Esophagus muscularis mucosa (tissue), 4 donors: Measurements from ENCODE around the gene ASTL.

Experiments used
- CTCF ChIP-seq, 3 experiments: fragments of 200-600 bp in 2 of 3; fragments of 450-650 bp in 1 of 3; sonication (generic) in 2 of 3; IDR thresholded peaks; one replicate each; pipeline ENCODE4 v1.5.1; 2017 to 2019; ENCODE audit warnings: antibody characterized with exemption in 3 of 3, mild to moderate bottlenecking in 2 of 3, moderate library complexity in 1 of 3
- EP300 ChIP-seq: sonication (generic); formaldehyde crosslinking; IDR thresholded peaks from one replicate; pipeline ENCODE4 v1.6.1; 2017; ENCODE audit warnings: antibody characterized with exemption
- POLR2AphosphoS5 ChIP-seq, 2 donors: sonication (generic); formaldehyde crosslinking; IDR thresholded peaks; one replicate each; pipeline ENCODE4 v1.6.1; 2017; ENCODE audit warnings: antibody characterized with exemption in 2 of 2

GRCh38 chr2:96099861-96100798, 38.2 kb downstream of the ASTL start:
- no peak for TF ChIP-seq CTCF (IDR thresholded peaks at IDR 0.05)
- TF ChIP-seq POLR2AphosphoS5 (IDR thresholded peaks at IDR 0.05) = no peak
- no peak for TF ChIP-seq EP300
